Panc1 (cell line): ENCODE measurements around the gene SUMF1. TPM values are rescaled to one million over a fixed set of nuclear protein-coding genes. Genes with fewer than 3 reads are reported as not detected.

ENCODE experiments used
- ATAC-seq: fragments of 200-7000 bp; cut with Tn5 transposase; 2 replicates; pipeline ENCODE4 v1.9.1; 2020; ENCODE audit warnings: mild to moderate bottlenecking, moderate library complexity
- BruUV-seq: library from RNA; stranded (reverse); fragments of 400-500 nt; replicated peaks from 2 replicates; lab custom pipeline; 2021; lab: Mats Ljungman, UMichigan
- CTCF ChIA-PET: fragments of 300-600 bp; sonication (Branson Sonifier 250); formaldehyde crosslinking; loops from one replicate; lab custom pipeline; 2022; ENCODE audit warnings: antibody characterized with exemption; lab: Charles Lee
- POLR2A ChIA-PET: fragments of 300-600 bp; sonication (Branson Sonifier 250); formaldehyde crosslinking; loops from one replicate; lab custom pipeline; 2022; ENCODE audit warnings: antibody characterized with exemption; lab: Charles Lee
- DNase-seq: peaks from one replicate; pipeline ENCODE4 v3.0.0-alpha.2; 2010; ENCODE audit warnings: low read depth, low spot score
- H3K27ac ChIP-seq: 2 replicates; pipeline ENCODE4 v1.5.1; 2011; ENCODE audit warnings: mild to moderate bottlenecking, low read length, inconsistent platforms
- H3K27me3 ChIP-seq: fragments of 200-500 bp; sonication (Bioruptor generic); 2 replicates; pipeline ENCODE4 v1.6.0; 2014; ENCODE audit warnings: low read length, inconsistent platforms; ENCODE audit not compliant: control insufficient read depth, insufficient read depth
- H3K36me3 ChIP-seq: fragments of 200-500 bp; sonication (Bioruptor generic); 2 replicates; pipeline ENCODE4 v1.5.1; 2014; ENCODE audit warnings: inconsistent platforms, mild to moderate bottlenecking, low read length, moderate library complexity; ENCODE audit not compliant: control insufficient read depth, insufficient read depth
- H3K4me1 ChIP-seq: 2 replicates; pipeline ENCODE4 v1.5.1; 2011; ENCODE audit warnings: inconsistent platforms, mild to moderate bottlenecking, low read length, moderate library complexity; ENCODE audit not compliant: control insufficient read depth, insufficient read depth
- H3K4me3 ChIP-seq, 2 experiments: 2 replicates each; pipeline ENCODE4 v1.5.1; 2011 to 2012; ENCODE audit warnings: low read depth in 2 of 2, low read length in 2 of 2, mild to moderate bottlenecking in 2 of 2, inconsistent platforms in 1 of 2, moderate library complexity in 1 of 2
- H3K9me3 ChIP-seq: fragments of 200-500 bp; sonication (Bioruptor generic); 2 replicates; pipeline ENCODE4 v1.5.1; 2014; ENCODE audit warnings: low read depth, mild to moderate bottlenecking, inconsistent platforms, low read length, moderate library complexity; ENCODE audit not compliant: control insufficient read depth, insufficient read depth
- POLR2AphosphoS5 ChIP-seq: IDR thresholded peaks from 2 replicates; pipeline ENCODE4 v1.6.1; 2012; ENCODE audit warnings: mild to moderate bottlenecking, low read depth, low read length, moderate library complexity
- SIN3A ChIP-seq: IDR thresholded peaks from 2 replicates; pipeline ENCODE4 v1.6.1; 2012; ENCODE audit warnings: low read depth, mild to moderate bottlenecking, low read length, moderate library complexity, borderline replicate concordance; ENCODE audit not compliant: insufficient read depth
- TCF7L2 ChIP-seq: IDR thresholded peaks from 2 replicates; pipeline ENCODE4 v1.6.1; 2011; ENCODE audit warnings: mild to moderate bottlenecking, low read depth, low read length, inconsistent platforms
- in situ Hi-C: cut with HindIII; loops from 2 replicates; pipeline ENCODE4 v1.10.0; 2016; ENCODE audit warnings: low sequenced_read_pairs, low pct_unique_long_range_greater_than_20kb
- intact Hi-C: fragments of 100-400 bp; cut with micrococcal nuclease; formaldehyde crosslinking; loops from one replicate; pipeline ENCODE4 v1.10.0; 2022; ENCODE audit not compliant: unreplicated experiment
- total RNA-seq: library from RNA; stranded (reverse); gene quantifications from one replicate; pipeline ENCODE4 v1.2.1, GENCODE V29; 2021; ENCODE audit not compliant: unreplicated experiment
- TF ChIP-seq, protein P1 (sequence below): fragments of 450-650 bp; IDR thresholded peaks from 2 replicates; pipeline ENCODE4 v1.5.1; 2017; ENCODE audit warnings: mild to moderate bottlenecking
- TF ChIP-seq, protein P2 (sequence below), 2 experiments: IDR thresholded peaks; 2 replicates each; pipeline ENCODE4 v1.6.1; 2011 to 2012; ENCODE audit warnings: low read depth in 2 of 2, control low read depth in 1 of 2, low read length in 1 of 2, mild to moderate bottlenecking in 1 of 2, moderate library complexity in 1 of 2; ENCODE audit not compliant: insufficient read depth in 1 of 2

SUMF1 gene
- total RNA-seq, 1 experiment from 2014 or later, result 15.5 TPM

GRCh38 chr3:4497005-4497692 is 30.1 kb upstream of the SUMF1 start:
- DNase-seq, result no peak
- Histone ChIP-seq H3K4me1 (peaks cover 3% of the 10 kb centered on the region), H3K36me3 (no peaks in the 10 kb centered on the region), H3K4me3 (no peak overlapping the region), H3K27me3 (no peaks in the 10 kb centered on the region), H3K27ac (no peak overlapping the region), H3K9me3 (no peaks in the 10 kb centered on the region)
- TF ChIP-seq, protein P1, sequence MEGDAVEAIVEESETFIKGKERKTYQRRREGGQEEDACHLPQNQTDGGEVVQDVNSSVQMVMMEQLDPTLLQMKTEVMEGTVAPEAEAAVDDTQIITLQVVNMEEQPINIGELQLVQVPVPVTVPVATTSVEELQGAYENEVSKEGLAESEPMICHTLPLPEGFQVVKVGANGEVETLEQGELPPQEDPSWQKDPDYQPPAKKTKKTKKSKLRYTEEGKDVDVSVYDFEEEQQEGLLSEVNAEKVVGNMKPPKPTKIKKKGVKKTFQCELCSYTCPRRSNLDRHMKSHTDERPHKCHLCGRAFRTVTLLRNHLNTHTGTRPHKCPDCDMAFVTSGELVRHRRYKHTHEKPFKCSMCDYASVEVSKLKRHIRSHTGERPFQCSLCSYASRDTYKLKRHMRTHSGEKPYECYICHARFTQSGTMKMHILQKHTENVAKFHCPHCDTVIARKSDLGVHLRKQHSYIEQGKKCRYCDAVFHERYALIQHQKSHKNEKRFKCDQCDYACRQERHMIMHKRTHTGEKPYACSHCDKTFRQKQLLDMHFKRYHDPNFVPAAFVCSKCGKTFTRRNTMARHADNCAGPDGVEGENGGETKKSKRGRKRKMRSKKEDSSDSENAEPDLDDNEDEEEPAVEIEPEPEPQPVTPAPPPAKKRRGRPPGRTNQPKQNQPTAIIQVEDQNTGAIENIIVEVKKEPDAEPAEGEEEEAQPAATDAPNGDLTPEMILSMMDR, result no peak
- no peak for TF ChIP-seq POLR2AphosphoS5
- TF ChIP-seq SIN3A, result no peak
- TF ChIP-seq TCF7L2, result no peak
- TF ChIP-seq, protein P2, sequence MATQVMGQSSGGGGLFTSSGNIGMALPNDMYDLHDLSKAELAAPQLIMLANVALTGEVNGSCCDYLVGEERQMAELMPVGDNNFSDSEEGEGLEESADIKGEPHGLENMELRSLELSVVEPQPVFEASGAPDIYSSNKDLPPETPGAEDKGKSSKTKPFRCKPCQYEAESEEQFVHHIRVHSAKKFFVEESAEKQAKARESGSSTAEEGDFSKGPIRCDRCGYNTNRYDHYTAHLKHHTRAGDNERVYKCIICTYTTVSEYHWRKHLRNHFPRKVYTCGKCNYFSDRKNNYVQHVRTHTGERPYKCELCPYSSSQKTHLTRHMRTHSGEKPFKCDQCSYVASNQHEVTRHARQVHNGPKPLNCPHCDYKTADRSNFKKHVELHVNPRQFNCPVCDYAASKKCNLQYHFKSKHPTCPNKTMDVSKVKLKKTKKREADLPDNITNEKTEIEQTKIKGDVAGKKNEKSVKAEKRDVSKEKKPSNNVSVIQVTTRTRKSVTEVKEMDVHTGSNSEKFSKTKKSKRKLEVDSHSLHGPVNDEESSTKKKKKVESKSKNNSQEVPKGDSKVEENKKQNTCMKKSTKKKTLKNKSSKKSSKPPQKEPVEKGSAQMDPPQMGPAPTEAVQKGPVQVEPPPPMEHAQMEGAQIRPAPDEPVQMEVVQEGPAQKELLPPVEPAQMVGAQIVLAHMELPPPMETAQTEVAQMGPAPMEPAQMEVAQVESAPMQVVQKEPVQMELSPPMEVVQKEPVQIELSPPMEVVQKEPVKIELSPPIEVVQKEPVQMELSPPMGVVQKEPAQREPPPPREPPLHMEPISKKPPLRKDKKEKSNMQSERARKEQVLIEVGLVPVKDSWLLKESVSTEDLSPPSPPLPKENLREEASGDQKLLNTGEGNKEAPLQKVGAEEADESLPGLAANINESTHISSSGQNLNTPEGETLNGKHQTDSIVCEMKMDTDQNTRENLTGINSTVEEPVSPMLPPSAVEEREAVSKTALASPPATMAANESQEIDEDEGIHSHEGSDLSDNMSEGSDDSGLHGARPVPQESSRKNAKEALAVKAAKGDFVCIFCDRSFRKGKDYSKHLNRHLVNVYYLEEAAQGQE (IDR thresholded peaks at IDR 0.05; ENCODE audit: insufficient read depth in 1 of 2, low read depth in 2 of 2, low read length in 1 of 2), result no peak
- CTCF ChIA-PET, result no interaction called here
- intact Hi-C loops (loop anchor here (10.0 kb wide), 1 partner anchor 138 kb away; no protein-coding TSS in a partner anchor), in situ Hi-C loops (no loop called here)
- ATAC-seq, result no peak
- BruUV-seq, result no TSS peak
- POLR2A ChIA-PET, result no interaction called here

DNA sequence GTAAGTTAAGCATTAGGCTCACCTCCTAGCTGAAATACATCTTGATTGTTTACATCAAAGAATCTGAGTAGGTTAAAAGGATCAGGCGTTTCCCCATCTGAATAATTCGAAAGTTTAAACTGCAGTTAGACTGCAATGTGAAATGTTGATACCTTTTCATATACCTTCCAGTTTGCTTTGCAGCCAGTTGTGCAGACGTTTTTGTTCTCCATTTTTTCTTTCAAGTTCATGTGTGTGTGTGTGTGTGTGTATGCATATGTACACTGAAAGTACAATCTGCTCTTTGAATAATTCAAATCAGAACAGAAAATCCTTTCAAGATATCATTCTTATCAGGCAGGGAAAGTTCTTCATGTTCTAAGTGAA is 29.0 kb upstream of the SUMF1 start:
- CTCF ChIA-PET, result no interaction called here
- H3K27ac ChIP-seq, result no peak overlapping the region
- no peaks in the 10 kb centered on the region for H3K36me3 ChIP-seq
- H3K27me3 ChIP-seq, result no peaks in the 10 kb centered on the region
- no peak overlapping the region for H3K4me3 ChIP-seq
- TF ChIP-seq POLR2AphosphoS5, result no peak
- TF ChIP-seq TCF7L2, result no peak
- no peak for TF ChIP-seq SIN3A
- TF ChIP-seq, protein P2 (IDR thresholded peaks at IDR 0.05; ENCODE audit: insufficient read depth in 1 of 2, low read depth in 2 of 2, low read length in 1 of 2), result no peak
- TF ChIP-seq, protein P1, result no peak
- no TSS peak for BruUV-seq
- in situ Hi-C loops (no loop called here), intact Hi-C loops (loop anchor here (10.0 kb wide), 1 partner anchor 139 kb away; no protein-coding TSS in a partner anchor)
- ATAC-seq (no peak), DNase-seq (no peak)
- H3K9me3 ChIP-seq, result no peaks in the 10 kb centered on the region
- POLR2A ChIA-PET, result no interaction called here
- H3K4me1 ChIP-seq, result peaks cover 3% of the 10 kb centered on the region
